K562 (cell line): ENCODE data around the gene WFIKKN1. TPM values are rescaled to one million over a fixed set of nuclear protein-coding genes. Genes with fewer than 3 reads are reported as not detected.

ENCODE experiments used
- E2F5 ChIP-seq: sonication (generic); formaldehyde crosslinking; IDR thresholded peaks from 2 replicates; pipeline ENCODE4 v1.8.0; 2022; ENCODE audit warnings: mild to moderate bottlenecking, missing genetic modification reagents
- EP300 ChIP-seq: IDR thresholded peaks from 2 replicates; pipeline ENCODE4 v1.6.1; 2012; ENCODE audit warnings: low read length, improper control_type of control experiment
- ETV1 ChIP-seq: fragments of 450-650 bp; conservative IDR thresholded peaks from 2 replicates; pipeline ENCODE4 v1.6.1; 2016; ENCODE audit warnings: missing genetic modification characterization, control low read depth, low read depth, missing compliant biosample characterization
- GTF2E2 ChIP-seq: fragments of 200-800 bp; sonication (Bioruptor generic); IDR thresholded peaks from 2 replicates; pipeline ENCODE4 v1.6.1; 2016; ENCODE audit warnings: missing genetic modification characterization, missing compliant biosample characterization
- JUN ChIP-seq, 2 experiments: sonication (generic) in 1 of 2; formaldehyde crosslinking in 1 of 2; IDR thresholded peaks; 2 replicates each; pipeline versions ENCODE4 v1.6.1 to v1.8.0; 2012 to 2022; ENCODE audit warnings: borderline replicate concordance in 2 of 2, mild to moderate bottlenecking in 2 of 2, improper control_type of control experiment in 1 of 2, low read depth in 1 of 2, low read length in 1 of 2, missing genetic modification reagents in 1 of 2
- KLF10 ChIP-seq: fragments of 250-450 bp; sonication (Bioruptor Pico); IDR thresholded peaks from 2 replicates; pipeline ENCODE4 v1.6.1; 2021; ENCODE audit warnings: matching md5 sums
- NCOA1 ChIP-seq: fragments of 450-650 bp; IDR thresholded peaks from 2 replicates; pipeline ENCODE4 v1.6.1; 2016; ENCODE audit warnings: low read depth
- POLR2AphosphoS2 ChIP-seq: IDR thresholded peaks from 2 replicates; pipeline ENCODE4 v1.6.1; 2012; ENCODE audit warnings: low read length, improper control_type of control experiment
- TAF1 ChIP-seq: IDR thresholded peaks from 2 replicates; pipeline ENCODE4 v1.6.1; 2011; ENCODE audit warnings: mild to moderate bottlenecking, low read length, moderate library complexity; ENCODE audit not compliant: insufficient read depth, control insufficient read depth, severe bottlenecking; ENCODE audit errors: extremely low read depth
- ZNF23 ChIP-seq: fragments of 250-450 bp; sonication (Bioruptor Pico); IDR thresholded peaks from 2 replicates; pipeline ENCODE4 v1.4.0; 2020; ENCODE audit warnings: mild to moderate bottlenecking
- ZNF263 ChIP-seq: sonication (generic); formaldehyde crosslinking; IDR thresholded peaks from 2 replicates; pipeline ENCODE4 v1.8.0; 2022; ENCODE audit warnings: mild to moderate bottlenecking, missing genetic modification reagents, borderline replicate concordance
- ZNF511 ChIP-seq: sonication (generic); formaldehyde crosslinking; IDR thresholded peaks from 2 replicates; pipeline ENCODE4 v1.8.0; 2022; ENCODE audit warnings: mild to moderate bottlenecking, missing genetic modification reagents
- ZNF512 ChIP-seq: IDR thresholded peaks from 2 replicates; pipeline ENCODE4 v1.6.1; 2016; ENCODE audit warnings: missing genetic modification characterization, missing compliant biosample characterization
- polyA plus RNA-seq, 8 experiments: library from polyadenylated mRNA; depleted of rRNA in 4 of 8; stranded (reverse) in 5 of 8; unstranded in 3 of 8; fragments of >200 nt; fragmentation: Nextera tagmentation in 2 of 8; fragmentation: Illumina TruSeq in 1 of 8; extraction: Ambion mirVana in 2 of 8; extraction: Trizol in 1 of 8; gene quantifications; 2 replicates each; pipeline versions ENCODE4 v1.2.1 to v1.2.3, GENCODE V29; 2011 to 2014; ENCODE audit warnings: inconsistent platforms in 1 of 8, missing spikeins in 1 of 8
- total RNA-seq, 7 experiments: library from RNA; depleted of rRNA in 6 of 7; stranded (reverse); fragments of >200 nt in 6 of 7; fragmentation: Illumina TruSeq in 2 of 7; extraction: Trizol in 2 of 7; gene quantifications; 2 replicates each; pipeline versions ENCODE4 v1.2.1 to v1.2.3, GENCODE V29; 2011 to 2021; ENCODE audit warnings: low replicate concordance in 1 of 7
- TF ChIP-seq, protein P1 (sequence below): fragments of 450-650 bp; formaldehyde crosslinking; IDR thresholded peaks from 2 replicates; pipeline ENCODE4 v1.4.0; 2020; ENCODE audit warnings: mild to moderate bottlenecking, moderate library complexity
- TF ChIP-seq, protein P2 (sequence below), 2 experiments: fragments of 450-650 bp; IDR thresholded peaks; 2 replicates each; pipeline ENCODE4 v1.6.1; 2018; ENCODE audit warnings: mild to moderate bottlenecking in 2 of 2, low read depth in 1 of 2; ENCODE audit not compliant: partially characterized antibody in 2 of 2

WFIKKN1 gene
- total and polyA plus RNA-seq, 9 of the 15 experiments (the other 6 are each of a cell fraction or from before 2014, with no cell fraction given), result 0.14 to 1.1 (median 0.50) TPM; not detected in 4

- TF ChIP-seq ZNF511 (CRISPR knock-in tag) (0 out of 2 replicates have a peak, but pooled peaks have one; percentile 19), JUN (IDR thresholded peaks at IDR 0.05; ENCODE audit: borderline replicate concordance, low read depth, low read length) (no peak), JUN (CRISPR knock-in tag; IDR thresholded peaks at IDR 0.05; ENCODE audit: borderline replicate concordance) (no peak), TAF1 (no peak), NCOA1 (0 out of 2 replicates have a peak, but pooled peaks have one; percentile 42), ETV1 (tag) (peak; percentile 21; the same call in 1 of the 2 replicates), EP300 (no peak), GTF2E2 (tag) (no peak), ZNF263 (CRISPR knock-in tag) (0 out of 2 replicates have a peak, but pooled peaks have one; percentile 65), ZNF23 (CRISPR knock-in tag) (no peak), E2F5 (no peak), POLR2AphosphoS2 (peak; percentile 89), KLF10 (no peak), ZNF512 (no peak)
- TF ChIP-seq, protein P1, sequence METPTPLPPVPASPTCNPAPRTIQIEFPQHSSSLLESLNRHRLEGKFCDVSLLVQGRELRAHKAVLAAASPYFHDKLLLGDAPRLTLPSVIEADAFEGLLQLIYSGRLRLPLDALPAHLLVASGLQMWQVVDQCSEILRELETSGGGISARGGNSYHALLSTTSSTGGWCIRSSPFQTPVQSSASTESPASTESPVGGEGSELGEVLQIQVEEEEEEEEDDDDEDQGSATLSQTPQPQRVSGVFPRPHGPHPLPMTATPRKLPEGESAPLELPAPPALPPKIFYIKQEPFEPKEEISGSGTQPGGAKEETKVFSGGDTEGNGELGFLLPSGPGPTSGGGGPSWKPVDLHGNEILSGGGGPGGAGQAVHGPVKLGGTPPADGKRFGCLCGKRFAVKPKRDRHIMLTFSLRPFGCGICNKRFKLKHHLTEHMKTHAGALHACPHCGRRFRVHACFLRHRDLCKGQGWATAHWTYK (CRISPR knock-in tag), result peak; percentile 50; the same call in 1 of the 2 replicates
- TF ChIP-seq, protein P2, sequence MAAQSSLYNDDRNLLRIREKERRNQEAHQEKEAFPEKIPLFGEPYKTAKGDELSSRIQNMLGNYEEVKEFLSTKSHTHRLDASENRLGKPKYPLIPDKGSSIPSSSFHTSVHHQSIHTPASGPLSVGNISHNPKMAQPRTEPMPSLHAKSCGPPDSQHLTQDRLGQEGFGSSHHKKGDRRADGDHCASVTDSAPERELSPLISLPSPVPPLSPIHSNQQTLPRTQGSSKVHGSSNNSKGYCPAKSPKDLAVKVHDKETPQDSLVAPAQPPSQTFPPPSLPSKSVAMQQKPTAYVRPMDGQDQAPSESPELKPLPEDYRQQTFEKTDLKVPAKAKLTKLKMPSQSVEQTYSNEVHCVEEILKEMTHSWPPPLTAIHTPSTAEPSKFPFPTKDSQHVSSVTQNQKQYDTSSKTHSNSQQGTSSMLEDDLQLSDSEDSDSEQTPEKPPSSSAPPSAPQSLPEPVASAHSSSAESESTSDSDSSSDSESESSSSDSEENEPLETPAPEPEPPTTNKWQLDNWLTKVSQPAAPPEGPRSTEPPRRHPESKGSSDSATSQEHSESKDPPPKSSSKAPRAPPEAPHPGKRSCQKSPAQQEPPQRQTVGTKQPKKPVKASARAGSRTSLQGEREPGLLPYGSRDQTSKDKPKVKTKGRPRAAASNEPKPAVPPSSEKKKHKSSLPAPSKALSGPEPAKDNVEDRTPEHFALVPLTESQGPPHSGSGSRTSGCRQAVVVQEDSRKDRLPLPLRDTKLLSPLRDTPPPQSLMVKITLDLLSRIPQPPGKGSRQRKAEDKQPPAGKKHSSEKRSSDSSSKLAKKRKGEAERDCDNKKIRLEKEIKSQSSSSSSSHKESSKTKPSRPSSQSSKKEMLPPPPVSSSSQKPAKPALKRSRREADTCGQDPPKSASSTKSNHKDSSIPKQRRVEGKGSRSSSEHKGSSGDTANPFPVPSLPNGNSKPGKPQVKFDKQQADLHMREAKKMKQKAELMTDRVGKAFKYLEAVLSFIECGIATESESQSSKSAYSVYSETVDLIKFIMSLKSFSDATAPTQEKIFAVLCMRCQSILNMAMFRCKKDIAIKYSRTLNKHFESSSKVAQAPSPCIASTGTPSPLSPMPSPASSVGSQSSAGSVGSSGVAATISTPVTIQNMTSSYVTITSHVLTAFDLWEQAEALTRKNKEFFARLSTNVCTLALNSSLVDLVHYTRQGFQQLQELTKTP (IDR thresholded peaks at IDR 0.05; ENCODE audit: low read depth in 1 of 2, partially characterized antibody in 2 of 2), result no peak
Observed at GRCh38 chr16:674968-675883, 44.4 kb downstream of the WFIKKN1 start, which contains the start of gene RHBDL1 (continued).
